ENCODE data around the gene PRR30.

GRCh38 chr2:27117995-27118524 lies 21.1 kb downstream of the PRR30 start:
- TF ChIP-seq CTCF (IDR thresholded peaks at IDR 0.05) (no peak), POLR2AphosphoS5 (IDR thresholded peaks at IDR 0.05) (no peak)
